ENCODE measurements around the gene KSR2.

DNA sequence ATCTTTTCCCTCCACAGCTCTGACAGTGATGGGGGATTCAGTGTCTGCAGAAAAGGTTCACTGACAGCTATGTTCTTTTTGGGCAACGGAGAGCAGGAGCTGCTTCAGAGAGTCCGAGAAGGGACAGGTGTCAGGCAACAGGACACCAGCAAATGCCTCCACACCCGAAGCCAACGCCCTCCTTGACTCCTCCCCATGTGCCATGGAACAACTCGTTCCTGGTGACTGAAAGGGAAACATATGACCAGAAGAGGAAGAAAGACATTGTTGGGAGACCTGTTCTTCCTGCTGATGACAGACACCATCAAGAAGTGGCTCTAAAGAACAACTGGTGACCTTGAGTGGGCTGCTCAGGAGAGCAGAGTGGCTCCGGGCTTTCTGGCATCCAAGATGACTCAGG, 435.1 kb downstream of the KSR2 start:
- TF ChIP-seq, protein P1, sequence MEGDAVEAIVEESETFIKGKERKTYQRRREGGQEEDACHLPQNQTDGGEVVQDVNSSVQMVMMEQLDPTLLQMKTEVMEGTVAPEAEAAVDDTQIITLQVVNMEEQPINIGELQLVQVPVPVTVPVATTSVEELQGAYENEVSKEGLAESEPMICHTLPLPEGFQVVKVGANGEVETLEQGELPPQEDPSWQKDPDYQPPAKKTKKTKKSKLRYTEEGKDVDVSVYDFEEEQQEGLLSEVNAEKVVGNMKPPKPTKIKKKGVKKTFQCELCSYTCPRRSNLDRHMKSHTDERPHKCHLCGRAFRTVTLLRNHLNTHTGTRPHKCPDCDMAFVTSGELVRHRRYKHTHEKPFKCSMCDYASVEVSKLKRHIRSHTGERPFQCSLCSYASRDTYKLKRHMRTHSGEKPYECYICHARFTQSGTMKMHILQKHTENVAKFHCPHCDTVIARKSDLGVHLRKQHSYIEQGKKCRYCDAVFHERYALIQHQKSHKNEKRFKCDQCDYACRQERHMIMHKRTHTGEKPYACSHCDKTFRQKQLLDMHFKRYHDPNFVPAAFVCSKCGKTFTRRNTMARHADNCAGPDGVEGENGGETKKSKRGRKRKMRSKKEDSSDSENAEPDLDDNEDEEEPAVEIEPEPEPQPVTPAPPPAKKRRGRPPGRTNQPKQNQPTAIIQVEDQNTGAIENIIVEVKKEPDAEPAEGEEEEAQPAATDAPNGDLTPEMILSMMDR (IDR thresholded peaks at IDR 0.05), result no peak
- no peak for TF ChIP-seq POLR2AphosphoS5 (IDR thresholded peaks at IDR 0.05)
